ENCODE measurements around the gene PDCD1.

The PDCD1 gene

GRCh38 chr2:241863536-241863954 lies 4.9 kb upstream of the PDCD1 start:
- DNase-seq, result peak; percentile 86

GRCh38 chr2:241862775-241863535 lies 4.3 kb upstream of the PDCD1 start:
- DNase-seq, result no peak

- DNase-seq, result no peak
Observed at GRCh38 chr2:241862093-241862492, 3.4 kb upstream of the PDCD1 start.

GRCh38 chr2:241861264-241861663 lies 2.6 kb upstream of the PDCD1 start:
- DNase-seq, result no peak

- no peak for DNase-seq
Observed at GRCh38 chr2:241860184-241861078, 1.7 kb upstream of the PDCD1 start.

- peak; percentile 85 for DNase-seq
Observed at GRCh38 chr2:241859436-241860183, 916 bp upstream of the PDCD1 start.

- peak; percentile 78 for DNase-seq
Observed at GRCh38 chr2:241859017-241859435, 332 bp upstream of the PDCD1 start.

GRCh38 chr2:241857572-241858121 lies 1.0 kb downstream of the PDCD1 start:
- DNase-seq, result no peak

GRCh38 chr2:241857041-241857541 lies 1.6 kb downstream of the PDCD1 start:
- DNase-seq, result no peak

- no peak for DNase-seq
Observed at GRCh38 chr2:241855888-241856422, 2.7 kb downstream of the PDCD1 start.

- DNase-seq, result no peak
Observed at GRCh38 chr2:241855245-241855887, 3.3 kb downstream of the PDCD1 start.

GRCh38 chr2:241854342-241855244 lies 4.1 kb downstream of the PDCD1 start:
- DNase-seq, result no peak

GRCh38 chr2:241853651-241854341 lies 4.9 kb downstream of the PDCD1 start:
- DNase-seq, result peak; percentile 59

GRCh38 chr2:241852981-241853631 lies 5.6 kb downstream of the PDCD1 start:
- no peak for DNase-seq

- peak; percentile 52 for DNase-seq
Observed at GRCh38 chr2:241852116-241852980, 6.3 kb downstream of the PDCD1 start.

GRCh38 chr2:241851325-241852115 lies 7.2 kb downstream of the PDCD1 start:
- DNase-seq, result peak; percentile 52

- peak; percentile 57 for DNase-seq
Observed at GRCh38 chr2:241850544-241851324, 8.0 kb downstream of the PDCD1 start.
